22Rv1 (cell line): ENCODE measurements around the gene TICAM1.

Experiments
- H3K27ac ChIP-seq: fragments of 450-650 bp; 2 replicates; pipeline ENCODE4 v1.5.1; 2017
- ZFX ChIP-seq: fragments of 450-650 bp; IDR thresholded peaks from 2 replicates; pipeline ENCODE4 v1.6.1; 2017; ENCODE audit warnings: antibody characterized with exemption, borderline replicate concordance
- TF ChIP-seq, protein P1 (sequence below): fragments of 450-650 bp; IDR thresholded peaks from 2 replicates; pipeline ENCODE4 v1.5.1; 2017; ENCODE audit warnings: mild to moderate bottlenecking

The TICAM1 gene

DNA sequence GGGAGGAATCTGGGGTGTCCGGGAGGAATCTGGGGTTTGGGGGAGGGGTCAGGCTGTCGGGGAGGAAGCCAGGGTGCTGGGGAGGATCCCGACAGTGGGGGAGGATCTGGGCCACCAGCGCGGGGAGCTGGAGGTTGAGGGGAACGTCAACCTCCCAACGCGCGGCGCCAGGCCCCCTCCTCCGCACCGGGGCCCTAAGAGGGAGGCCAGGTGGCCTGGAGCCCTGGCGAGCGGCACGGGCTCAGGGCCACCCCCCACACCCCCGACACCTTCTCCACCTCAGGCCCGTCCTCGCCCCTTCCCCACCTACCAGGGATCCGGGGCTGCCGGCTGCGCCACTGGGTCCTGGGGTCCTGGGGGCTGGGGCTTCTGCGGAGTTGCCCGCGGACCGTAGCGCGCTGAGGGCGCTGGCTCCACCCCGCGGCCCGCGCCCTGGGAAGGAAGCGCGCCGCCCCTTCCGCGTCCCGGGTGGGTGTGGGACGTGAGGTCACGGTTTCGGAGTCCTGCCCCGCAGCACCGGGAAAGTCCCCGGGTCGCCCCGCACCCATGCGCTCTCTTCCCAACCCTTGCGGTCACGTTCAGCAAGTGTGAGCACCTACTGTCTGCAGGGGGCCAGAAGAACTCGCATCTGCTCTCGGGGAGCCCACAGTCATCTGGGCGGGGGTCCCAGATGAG lies at the start of gene TICAM1:
TICAM1 (minus strand) TSS at position 409 of the 675 bp plus-strand sequence. CDS start 13,335 bp downstream, outside the sequence.
- peak within 1 kb of the TSS; percentile 63 for H3K27ac ChIP-seq
- TF ChIP-seq, protein P1, sequence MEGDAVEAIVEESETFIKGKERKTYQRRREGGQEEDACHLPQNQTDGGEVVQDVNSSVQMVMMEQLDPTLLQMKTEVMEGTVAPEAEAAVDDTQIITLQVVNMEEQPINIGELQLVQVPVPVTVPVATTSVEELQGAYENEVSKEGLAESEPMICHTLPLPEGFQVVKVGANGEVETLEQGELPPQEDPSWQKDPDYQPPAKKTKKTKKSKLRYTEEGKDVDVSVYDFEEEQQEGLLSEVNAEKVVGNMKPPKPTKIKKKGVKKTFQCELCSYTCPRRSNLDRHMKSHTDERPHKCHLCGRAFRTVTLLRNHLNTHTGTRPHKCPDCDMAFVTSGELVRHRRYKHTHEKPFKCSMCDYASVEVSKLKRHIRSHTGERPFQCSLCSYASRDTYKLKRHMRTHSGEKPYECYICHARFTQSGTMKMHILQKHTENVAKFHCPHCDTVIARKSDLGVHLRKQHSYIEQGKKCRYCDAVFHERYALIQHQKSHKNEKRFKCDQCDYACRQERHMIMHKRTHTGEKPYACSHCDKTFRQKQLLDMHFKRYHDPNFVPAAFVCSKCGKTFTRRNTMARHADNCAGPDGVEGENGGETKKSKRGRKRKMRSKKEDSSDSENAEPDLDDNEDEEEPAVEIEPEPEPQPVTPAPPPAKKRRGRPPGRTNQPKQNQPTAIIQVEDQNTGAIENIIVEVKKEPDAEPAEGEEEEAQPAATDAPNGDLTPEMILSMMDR: peak; percentile 18; the same call in 1 of the 2 replicates
- no peak for TF ChIP-seq ZFX

DNA sequence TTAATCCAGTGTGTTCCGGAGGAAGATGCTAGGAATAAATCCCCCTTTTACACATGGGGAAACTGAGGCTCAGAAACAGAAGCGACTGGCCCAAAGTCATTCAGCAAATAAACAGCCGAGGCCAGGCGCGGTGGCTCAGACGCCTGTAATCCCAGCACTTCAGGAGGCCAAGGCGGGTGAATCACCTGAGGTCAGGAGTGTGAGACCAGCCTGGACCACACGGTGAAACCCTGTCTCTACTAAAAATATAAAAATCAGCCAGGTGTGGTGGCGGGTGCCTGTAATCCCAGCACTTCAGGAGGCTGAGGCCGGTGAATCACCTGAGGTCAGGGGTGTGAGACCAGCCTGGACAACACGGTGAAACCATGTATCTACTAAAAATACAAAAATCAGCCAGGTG lies 47.5 kb upstream of the TICAM1 start:
- H3K27ac ChIP-seq: no peak overlapping the region
- TF ChIP-seq ZFX: no peak
- TF ChIP-seq, protein P1: no peak

DNA sequence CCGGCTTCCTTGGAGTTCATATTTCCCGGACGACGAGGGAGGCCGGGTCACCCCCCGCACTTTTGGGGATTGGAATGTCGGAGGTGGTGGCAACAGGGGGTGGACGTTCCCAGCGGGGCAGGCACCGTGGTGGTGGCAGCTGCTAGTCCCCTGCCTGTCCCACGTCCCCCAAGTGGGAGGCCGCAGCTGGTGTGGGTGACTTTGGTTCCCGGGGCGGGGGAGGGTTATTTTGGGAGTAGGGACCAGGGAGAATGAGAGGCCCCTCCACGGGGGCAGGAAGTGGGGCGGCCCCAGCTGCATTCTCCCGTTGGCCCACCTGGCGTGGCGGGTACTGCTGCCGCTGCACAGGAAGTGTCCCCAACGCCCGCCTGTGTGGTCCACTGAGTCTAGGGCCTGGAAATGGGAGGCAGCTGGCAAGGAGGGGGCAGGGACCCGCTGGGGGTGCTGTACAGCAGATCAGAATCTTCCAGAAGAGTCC lies 47.0 kb upstream of the TICAM1 start:
- TF ChIP-seq ZFX: no peak
- TF ChIP-seq, protein P1: no peak
- H3K27ac ChIP-seq: no peak overlapping the region

DNA sequence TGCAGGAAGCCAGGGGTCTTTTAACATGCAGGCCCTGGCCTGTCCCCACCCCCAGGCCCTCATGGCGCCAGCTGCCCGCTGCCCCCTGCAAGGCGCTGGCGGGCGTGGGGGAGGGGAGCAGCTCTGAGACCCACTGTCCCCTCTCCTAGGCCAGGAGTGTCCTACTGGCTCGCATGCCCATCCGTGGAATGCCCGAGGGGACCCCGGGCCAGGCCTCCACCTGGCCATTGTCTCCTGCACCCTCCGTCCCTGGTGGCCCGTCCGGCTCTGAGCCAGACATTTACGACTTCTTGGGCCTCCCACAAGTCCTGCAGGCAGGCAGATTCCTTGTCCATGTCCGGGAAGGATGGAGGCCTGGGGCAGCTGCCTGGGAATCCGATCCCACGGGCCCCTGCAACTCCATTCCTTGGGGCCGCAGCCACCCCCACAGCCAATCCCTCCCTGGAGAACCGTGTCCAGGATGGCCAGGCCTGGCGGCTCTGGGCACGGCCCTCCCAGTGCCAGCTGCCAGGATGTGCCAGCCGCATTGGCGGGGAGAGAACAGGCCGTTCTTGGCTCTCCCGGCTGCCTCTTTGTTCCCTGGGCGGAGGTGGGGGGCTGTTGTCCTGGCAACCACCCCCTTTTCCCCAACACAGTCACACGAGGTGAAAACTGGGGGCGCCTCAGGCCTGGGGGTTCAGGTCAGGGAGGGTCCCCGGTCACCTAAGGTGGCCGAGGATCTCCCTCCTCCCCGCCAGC lies 46.4 kb upstream of the TICAM1 start:
- H3K27ac ChIP-seq: no peak overlapping the region
- TF ChIP-seq, protein P1: no peak
- no peak for TF ChIP-seq ZFX

DNA sequence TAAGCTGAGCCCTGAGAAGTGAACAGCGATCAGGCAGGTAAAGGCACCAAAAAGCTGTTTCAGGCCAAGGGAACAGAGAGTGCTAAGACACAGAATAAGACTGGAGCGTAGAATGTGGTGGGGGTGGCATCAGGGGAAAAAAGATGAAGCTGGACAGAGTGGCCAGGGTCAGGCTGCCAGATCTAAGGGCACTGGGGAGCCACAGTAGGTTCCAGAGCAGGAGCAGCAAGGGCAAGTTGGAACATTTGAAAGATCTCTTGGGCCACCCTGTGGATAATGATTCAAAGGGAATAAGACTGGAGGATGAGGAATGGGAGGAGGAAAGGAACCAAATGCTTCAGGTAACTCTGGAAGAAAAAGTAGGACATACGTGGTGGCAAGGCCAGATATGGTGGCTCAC lies 42.4 kb upstream of the TICAM1 start:
- H3K27ac ChIP-seq: no peak overlapping the region
- TF ChIP-seq, protein P1: no peak
- no peak for TF ChIP-seq ZFX

DNA sequence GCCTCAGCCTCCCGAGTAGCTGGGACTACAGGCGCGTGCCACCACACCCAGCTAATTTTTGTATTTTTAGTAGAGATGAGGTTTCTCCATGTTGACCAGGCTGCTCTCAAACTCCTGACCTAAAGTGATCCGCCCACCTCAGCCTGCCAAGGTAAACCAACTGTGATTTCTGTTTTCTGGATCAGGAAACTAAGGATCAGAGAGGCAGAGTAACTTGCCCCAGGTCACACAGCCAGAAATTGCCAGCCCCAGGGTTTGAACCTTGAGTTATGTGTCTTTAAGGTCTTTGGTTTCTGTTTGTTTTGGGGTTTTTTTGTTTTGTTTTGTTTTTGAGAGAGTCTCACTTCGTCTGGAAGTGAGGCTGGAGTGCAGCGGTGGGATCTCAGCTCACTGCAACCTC lies 40.2 kb upstream of the TICAM1 start:
- H3K27ac ChIP-seq: no peak overlapping the region
- no peak for TF ChIP-seq ZFX
- TF ChIP-seq, protein P1: no peak
